ENCODE data around the gene SALL4.

GRCh38 chr20:51747182-51747911, 55.0 kb downstream of the SALL4 start:
- TF ChIP-seq TAF1 (conservative IDR thresholded peaks at IDR 0.05) (no peak), CTCF (IDR thresholded peaks at IDR 0.05; ENCODE audit: low read depth, low read length, missing input control) (no peak), MAX (IDR thresholded peaks at IDR 0.05) (no peak), RXRA (IDR thresholded peaks at IDR 0.05) (no peak), SP1 (IDR thresholded peaks at IDR 0.05) (no peak), EGR1 (IDR thresholded peaks at IDR 0.05; ENCODE audit: low read depth in 2 of 2) (no peak), JUND (IDR thresholded peaks at IDR 0.05) (no peak), REST (IDR thresholded peaks at IDR 0.05) (no peak), GABPA (IDR thresholded peaks at IDR 0.05 in 1 of 2, conservative IDR thresholded peaks at IDR 0.05 in 1 of 2) (no peak), ATF3 (IDR thresholded peaks at IDR 0.05) (no peak), YY1 (IDR thresholded peaks at IDR 0.05) (no peak), RAD21 (IDR thresholded peaks at IDR 0.05) (no peak), HNF4G (IDR thresholded peaks at IDR 0.05) (no peak)
